ENCODE data around the gene CRACR2B.
A peak's percentile ranks its signal among the peaks of the same experiment; 100 is the strongest.

Gene CRACR2B

GRCh38 chr11:825366-826226, 2.1 kb upstream of the CRACR2B start:
- no peak for DNase-seq (ENCODE audit: low read depth)
- TF ChIP-seq CTCF (IDR thresholded peaks at IDR 0.05; ENCODE audit: low read depth, low read length, missing control alignments): no peak
- H3K4me3 ChIP-seq (ENCODE audit: low read depth, low read length): no peak overlapping the region

GRCh38 chr11:826227-826621, 1.5 kb upstream of the CRACR2B start:
- H3K4me3 ChIP-seq (ENCODE audit: low read depth, low read length): no peak overlapping the region

GRCh38 chr11:826836-827145, 928 bp upstream of the CRACR2B start:
- TF ChIP-seq CTCF (IDR thresholded peaks at IDR 0.05; ENCODE audit: low read depth, low read length, missing control alignments): no peak
- peak overlapping the region; percentile 70 for H3K4me3 ChIP-seq (ENCODE audit: low read depth, low read length)
- no peak for DNase-seq (ENCODE audit: low read depth)

More at GRCh38 chr11:826227-826621, 1.5 kb upstream of the CRACR2B start:
- no peak for TF ChIP-seq CTCF (IDR thresholded peaks at IDR 0.05; ENCODE audit: low read depth, low read length, missing control alignments)
- no peak for DNase-seq (ENCODE audit: low read depth)

- peak overlapping the region; percentile 70 for H3K4me3 ChIP-seq (ENCODE audit: low read depth, low read length)
- DNase-seq (ENCODE audit: low read depth): no peak
- TF ChIP-seq CTCF (IDR thresholded peaks at IDR 0.05; ENCODE audit: low read depth, low read length, missing control alignments): no peak
These were observed 398 bp upstream of the CRACR2B start for GRCh38 chr11:827146-827896.

GRCh38 chr11:828506-829175, 922 bp downstream of the CRACR2B start:
- no peak for DNase-seq (ENCODE audit: low read depth)
- no peak overlapping the region for H3K4me3 ChIP-seq (ENCODE audit: low read depth, low read length)
- no peak for TF ChIP-seq CTCF (IDR thresholded peaks at IDR 0.05; ENCODE audit: low read depth, low read length, missing control alignments)

GRCh38 chr11:829176-829846, 1.6 kb downstream of the CRACR2B start:
- DNase-seq (ENCODE audit: low read depth): no peak
- no peak for TF ChIP-seq CTCF (IDR thresholded peaks at IDR 0.05; ENCODE audit: low read depth, low read length, missing control alignments)
- peak overlapping the region; percentile 30 for H3K4me3 ChIP-seq (ENCODE audit: low read depth, low read length)

Data from GM12864 (cell line).